CD14-positive monocyte (primary cell): ENCODE data around the gene GGTLC1. TPM values are rescaled to one million over a fixed set of nuclear protein-coding genes. Genes with fewer than 3 reads are reported as not detected.

Source experiments
- DNase-seq, 3 donors: peaks; one replicate each; pipeline ENCODE4 v3.0.0-alpha.2; 2011 to 2022
- H2AFZ ChIP-seq: 2 replicates; pipeline ENCODE4 v1.6.0; 2012; ENCODE audit warnings: mild to moderate bottlenecking, low read depth, low read length, inconsistent platforms; ENCODE audit not compliant: insufficient read depth, poor library complexity, severe bottlenecking
- H3K27ac ChIP-seq, 2 donors: 1 replicate in 1 of 2; 2 replicates in 1 of 2; pipeline ENCODE4 v1.5.1; 2012 to 2013; ENCODE audit warnings: low read length in 2 of 2, control low read depth in 1 of 2, inconsistent platforms in 1 of 2, low read depth in 1 of 2, mild to moderate bottlenecking in 1 of 2
- H3K27me3 ChIP-seq, 2 donors: one replicate each; pipeline versions ENCODE4 v1.6.0 to v1.6.1; 2011 to 2013; ENCODE audit warnings: low read length in 2 of 2; ENCODE audit not compliant: control insufficient read depth in 2 of 2, insufficient read depth in 2 of 2
- H3K36me3 ChIP-seq, 2 donors: replicated peaks in 1 of 2; 1 replicate in 1 of 2; 2 replicates in 1 of 2; pipeline versions ENCODE4 v1.5.1 to v1.6.1; 2012 to 2013; ENCODE audit warnings: low read length in 2 of 2, control low read depth in 1 of 2, inconsistent platforms in 1 of 2, mild to moderate bottlenecking in 1 of 2; ENCODE audit not compliant: insufficient read depth in 2 of 2, control insufficient read depth in 1 of 2
- H3K4me1 ChIP-seq, 2 donors: 1 replicate in 1 of 2; 2 replicates in 1 of 2; pipeline versions ENCODE4 v1.5.1 to v1.6.1; 2012 to 2013; ENCODE audit warnings: low read length in 2 of 2, control low read depth in 1 of 2, inconsistent platforms in 1 of 2, mild to moderate bottlenecking in 1 of 2, moderate library complexity in 1 of 2; ENCODE audit not compliant: insufficient read depth in 2 of 2, control insufficient read depth in 1 of 2
- H3K4me2 ChIP-seq: replicated peaks from 2 replicates; pipeline ENCODE3; 2012; ENCODE audit warnings: low read length, moderate library complexity, mild to moderate bottlenecking; ENCODE audit not compliant: poor library complexity, severe bottlenecking; ENCODE audit errors: extremely low read depth
- H3K4me3 ChIP-seq, 3 experiments: fragments of 200-600 bp in 1 of 3; sonication (generic) in 1 of 3; replicated peaks in 1 of 3; 1 replicate in 2 of 3; 2 replicates in 1 of 3; pipeline ENCODE4 v1.5.1; 2011 to 2013; ENCODE audit warnings: low read length in 3 of 3, mild to moderate bottlenecking in 3 of 3, control low read depth in 2 of 3, low read depth in 2 of 3, inconsistent platforms in 1 of 3, moderate library complexity in 1 of 3
- H3K79me2 ChIP-seq: 2 replicates; pipeline ENCODE4 v1.6.0; 2012; ENCODE audit warnings: mild to moderate bottlenecking, control low read depth, inconsistent platforms, low read length, moderate library complexity; ENCODE audit not compliant: insufficient read depth
- H3K9ac ChIP-seq: 2 replicates; pipeline ENCODE4 v1.6.0; 2017; ENCODE audit warnings: low read length, mild to moderate bottlenecking; ENCODE audit not compliant: insufficient read depth, poor library complexity, severe bottlenecking
- H3K9me3 ChIP-seq, 2 donors: replicated peaks in 1 of 2; 1 replicate in 1 of 2; 2 replicates in 1 of 2; pipeline versions ENCODE4 v1.5.1 to v1.6.1; 2012 to 2013; ENCODE audit warnings: low read length in 2 of 2, control low read depth in 1 of 2; ENCODE audit not compliant: control insufficient read depth in 1 of 2, insufficient read depth in 1 of 2
- H4K20me1 ChIP-seq: 2 replicates; pipeline ENCODE4 v1.6.0; 2012; ENCODE audit warnings: mild to moderate bottlenecking, low read length, control low read depth, moderate library complexity; ENCODE audit not compliant: insufficient read depth
- H3K27ac Mint-ChIP-seq, 7 donors: one replicate each; pipeline ENCODE4 v1.8.0; 2020; ENCODE audit warnings: mild to moderate bottlenecking in 7 of 7, mixed read lengths in 7 of 7, moderate library complexity in 6 of 7, inconsistent platforms in 2 of 7
- H3K27me3 Mint-ChIP-seq, 3 donors: one replicate each; pipeline ENCODE4 v1.8.0; 2021 to 2022; ENCODE audit warnings: low read depth in 3 of 3, mild to moderate bottlenecking in 3 of 3, mixed read lengths in 3 of 3, moderate library complexity in 3 of 3, inconsistent platforms in 1 of 3
- H3K36me3 Mint-ChIP-seq, 2 donors: one replicate each; pipeline ENCODE4 v1.8.0; 2020; ENCODE audit warnings: mixed read lengths in 2 of 2, inconsistent platforms in 1 of 2, mild to moderate bottlenecking in 1 of 2
- H3K4me1 Mint-ChIP-seq: one replicate; pipeline ENCODE4 v1.8.0; 2020; ENCODE audit warnings: mild to moderate bottlenecking, mixed read lengths
- H3K4me3 Mint-ChIP-seq, 2 donors: one replicate each; pipeline ENCODE4 v1.8.0; 2020; ENCODE audit warnings: mild to moderate bottlenecking in 2 of 2, mixed read lengths in 2 of 2, moderate library complexity in 1 of 2
- H3K9me3 Mint-ChIP-seq, 7 donors: one replicate each; pipeline ENCODE4 v1.8.0; 2020 to 2022; ENCODE audit warnings: mixed read lengths in 7 of 7, mild to moderate bottlenecking in 6 of 7, moderate library complexity in 6 of 7, inconsistent platforms in 2 of 7
- WGBS: methylation state at CpG from one replicate; pipeline ENCODE4 v1.1.5; 2013; ENCODE audit warnings: missing lambda C conversion rate; ENCODE audit not compliant: insufficient coverage; 5-methylcytosine and 5-hydroxymethylcytosine counted together
- intact Hi-C, 2 donors: fragments of 100-400 bp; cut with micrococcal nuclease; formaldehyde crosslinking; loops; one replicate each; pipeline versions ENCODE4 v1.15.0 to v1.15.1; 2023
- polyA plus RNA-seq, 3 donors: library from polyadenylated mRNA; depleted of rRNA in 1 of 3; unstranded in 2 of 3; stranded (reverse) in 1 of 3; fragments of 300-500 nt in 2 of 3; fragments of >200 nt in 1 of 3; fragmentation: Illumina TruSeq in 2 of 3; gene quantifications; 1 replicate in 2 of 3; 2 replicates in 1 of 3; pipeline ENCODE4 v1.2.3, GENCODE V29; 2012 to 2021
- TF ChIP-seq, protein P1 (sequence below): fragments of 200-600 bp; IDR thresholded peaks from one replicate; pipeline ENCODE4 v1.8.0; 2022; ENCODE audit warnings: antibody characterized with exemption, mild to moderate bottlenecking

Gene GGTLC1
- polyA plus RNA-seq, 3 donors, result not detected

DNA sequence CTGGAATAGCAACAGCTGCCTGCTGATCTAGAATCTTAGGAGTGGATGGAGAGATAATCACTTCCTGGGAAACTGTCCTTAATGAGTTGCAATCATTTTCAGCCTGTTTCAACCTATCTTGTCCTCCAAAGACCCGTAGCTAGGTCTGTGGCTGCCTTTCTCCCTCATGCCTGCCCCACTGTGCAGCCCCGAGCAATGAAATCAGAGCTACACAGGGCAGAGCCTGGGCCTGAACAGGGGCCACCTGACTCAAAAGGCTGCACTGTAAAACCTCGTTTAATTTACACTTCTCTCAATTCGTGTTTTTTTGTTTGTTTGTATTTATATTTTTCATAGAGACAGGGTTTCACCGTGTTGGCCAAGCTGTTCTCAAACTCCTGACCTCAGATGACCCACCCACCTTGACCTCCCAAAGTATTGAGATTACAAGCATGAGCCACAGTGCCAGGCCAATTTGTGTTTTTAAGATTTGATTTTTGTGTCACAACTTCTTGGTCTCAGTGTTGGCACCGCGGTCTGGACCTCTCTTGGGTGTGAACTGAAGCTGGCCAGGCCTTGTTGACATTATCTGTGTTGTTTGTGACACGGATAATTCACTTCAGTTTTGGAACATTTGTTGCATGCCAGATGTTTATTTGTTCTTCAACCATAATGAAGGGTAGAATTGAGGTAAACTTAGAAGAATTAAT is 21.5 kb downstream of the GGTLC1 start:
- no peaks in the 10 kb centered on the region for H3K36me3 Mint-ChIP-seq
- H3K4me1 ChIP-seq, result no peaks in the 10 kb centered on the region
- H3K27ac Mint-ChIP-seq, result no peak overlapping the region
- no peak overlapping the region for H3K4me3 ChIP-seq
- H3K4me1 Mint-ChIP-seq, result no peaks in the 10 kb centered on the region
- no peaks in the 10 kb centered on the region for H3K36me3 ChIP-seq
- H2AFZ ChIP-seq, result no peak overlapping the region
- intact Hi-C loops, result no loop called here
- H4K20me1 ChIP-seq, result no peaks in the 10 kb centered on the region
- no peaks in the 10 kb centered on the region for H3K79me2 ChIP-seq
- H3K4me2 ChIP-seq, result no peak overlapping the region
- H3K9ac ChIP-seq, result no peak overlapping the region
- WGBS, result 90% methylated on average over 4 of the region's 8 CpGs
- TF ChIP-seq, protein P1, sequence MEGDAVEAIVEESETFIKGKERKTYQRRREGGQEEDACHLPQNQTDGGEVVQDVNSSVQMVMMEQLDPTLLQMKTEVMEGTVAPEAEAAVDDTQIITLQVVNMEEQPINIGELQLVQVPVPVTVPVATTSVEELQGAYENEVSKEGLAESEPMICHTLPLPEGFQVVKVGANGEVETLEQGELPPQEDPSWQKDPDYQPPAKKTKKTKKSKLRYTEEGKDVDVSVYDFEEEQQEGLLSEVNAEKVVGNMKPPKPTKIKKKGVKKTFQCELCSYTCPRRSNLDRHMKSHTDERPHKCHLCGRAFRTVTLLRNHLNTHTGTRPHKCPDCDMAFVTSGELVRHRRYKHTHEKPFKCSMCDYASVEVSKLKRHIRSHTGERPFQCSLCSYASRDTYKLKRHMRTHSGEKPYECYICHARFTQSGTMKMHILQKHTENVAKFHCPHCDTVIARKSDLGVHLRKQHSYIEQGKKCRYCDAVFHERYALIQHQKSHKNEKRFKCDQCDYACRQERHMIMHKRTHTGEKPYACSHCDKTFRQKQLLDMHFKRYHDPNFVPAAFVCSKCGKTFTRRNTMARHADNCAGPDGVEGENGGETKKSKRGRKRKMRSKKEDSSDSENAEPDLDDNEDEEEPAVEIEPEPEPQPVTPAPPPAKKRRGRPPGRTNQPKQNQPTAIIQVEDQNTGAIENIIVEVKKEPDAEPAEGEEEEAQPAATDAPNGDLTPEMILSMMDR, result no peak
- H3K27ac ChIP-seq, result no peak overlapping the region
- peaks cover 0 to 6% (median 1%) of the 10 kb centered on the region in 3 donors for H3K27me3 Mint-ChIP-seq
- peaks cover 0 to 10% (median 7%) of the 10 kb centered on the region in 7 donors for H3K9me3 Mint-ChIP-seq
- peaks cover 6 to 8% of the 10 kb centered on the region in 2 donors for H3K9me3 ChIP-seq
- no peak overlapping the region for H3K4me3 Mint-ChIP-seq
- H3K27me3 ChIP-seq, result no peaks in the 10 kb centered on the region
- DNase-seq, result no peak

DNA sequence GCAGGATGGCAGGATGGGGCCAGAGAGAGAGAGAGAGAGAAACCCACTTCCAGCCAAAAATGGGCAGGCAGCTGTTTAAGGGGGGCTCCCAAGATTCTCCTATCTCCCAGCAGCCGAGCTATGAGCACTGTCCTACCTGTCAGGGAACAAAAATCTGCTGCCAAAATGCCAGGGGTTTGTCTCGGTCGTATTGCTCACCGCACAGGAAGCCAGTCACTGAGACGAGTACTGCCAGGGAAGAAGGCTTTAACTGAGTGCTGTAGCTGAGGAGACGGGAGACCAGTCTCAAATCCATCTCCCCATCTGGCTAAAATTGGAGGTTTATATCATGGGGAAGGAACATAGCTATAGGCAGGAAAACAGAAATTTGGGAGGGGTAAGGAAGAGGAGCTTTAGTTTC is 22.3 kb downstream of the GGTLC1 start:
- Mint-ChIP-seq H3K27me3 (peaks cover 0 to 6% (median 1%) of the 10 kb centered on the region in 3 donors), H3K27ac (no peak overlapping the region), H3K4me1 (no peaks in the 10 kb centered on the region), H3K4me3 (no peak overlapping the region), H3K36me3 (no peaks in the 10 kb centered on the region), H3K9me3 (peaks cover 0 to 10% (median 7%) of the 10 kb centered on the region in 7 donors)
- Histone ChIP-seq H3K27ac (no peak overlapping the region), H3K4me3 (no peak overlapping the region), H4K20me1 (no peaks in the 10 kb centered on the region), H3K4me2 (no peak overlapping the region), H3K9ac (no peak overlapping the region), H3K9me3 (peaks cover 6 to 8% of the 10 kb centered on the region in 2 donors), H3K4me1 (no peaks in the 10 kb centered on the region), H3K79me2 (no peaks in the 10 kb centered on the region), H3K36me3 (no peaks in the 10 kb centered on the region), H2AFZ (no peak overlapping the region), H3K27me3 (no peaks in the 10 kb centered on the region)
- WGBS, result 92% methylated on average over 5 of the region's 6 CpGs
- intact Hi-C loops, result no loop called here
- TF ChIP-seq, protein P1, result no peak
- no peak for DNase-seq
